Peyer's patch (tissue), 4 donors: Measurements from ENCODE around the gene DOCK9. TPM values are rescaled to one million over a fixed set of nuclear protein-coding genes. Genes with fewer than 3 reads are reported as not detected.

Experiments
- DNase-seq, 3 donors: peaks; one replicate each; pipeline ENCODE4 v3.0.0-alpha.2; 2017 to 2019
- H3K27ac ChIP-seq, 4 donors: fragments of 200-600 bp; sonication (generic); one replicate each; pipeline ENCODE4 v1.5.1; 2016 to 2019
- H3K27me3 ChIP-seq, 2 donors: fragments of 200-600 bp; sonication (generic); one replicate each; pipeline ENCODE4 v1.5.1; 2019
- H3K36me3 ChIP-seq, 3 donors: fragments of 200-600 bp; sonication (generic); one replicate each; pipeline ENCODE4 v1.5.1; 2016 to 2019
- H3K4me1 ChIP-seq, 4 donors: fragments of 200-600 bp; sonication (generic); one replicate each; pipeline ENCODE4 v1.5.1; 2016 to 2019
- H3K4me3 ChIP-seq, 4 donors: fragments of 200-600 bp; sonication (generic); 1 replicate in 3 of 4; 2 replicates in 1 of 4; pipeline ENCODE4 v1.5.1; 2016 to 2019; ENCODE audit warnings: mild to moderate bottlenecking in 1 of 4
- H3K9me3 ChIP-seq, 4 donors: fragments of 200-600 bp; sonication (generic); one replicate each; pipeline ENCODE4 v1.5.1; 2016 to 2019; ENCODE audit warnings: mild to moderate bottlenecking in 1 of 4
- POLR2A ChIP-seq, 2 donors: fragments of 450-650 bp; IDR thresholded peaks; one replicate each; pipeline ENCODE4 v1.5.1; 2017; ENCODE audit warnings: antibody characterized with exemption in 2 of 2, mild to moderate bottlenecking in 2 of 2, moderate library complexity in 2 of 2
- total RNA-seq, 4 donors: library from RNA; depleted of rRNA; stranded (reverse); fragments of >200 nt; gene quantifications; one replicate each; pipeline ENCODE4 v1.1.0, GENCODE V29; 2016
- TF ChIP-seq, protein P1 (sequence below), 6 experiments: fragments of 450-650 bp in 4 of 6; fragments of 200-600 bp in 2 of 6; sonication (generic) in 1 of 6; IDR thresholded peaks; one replicate each; pipeline ENCODE4 v1.5.1; 2017 to 2019; ENCODE audit warnings: antibody characterized with exemption in 6 of 6, mild to moderate bottlenecking in 3 of 6, moderate library complexity in 1 of 6

The DOCK9 gene
- total RNA-seq, 4 donors from 2014 or later, result 52.5 to 166 (median 54.2) TPM

DNA sequence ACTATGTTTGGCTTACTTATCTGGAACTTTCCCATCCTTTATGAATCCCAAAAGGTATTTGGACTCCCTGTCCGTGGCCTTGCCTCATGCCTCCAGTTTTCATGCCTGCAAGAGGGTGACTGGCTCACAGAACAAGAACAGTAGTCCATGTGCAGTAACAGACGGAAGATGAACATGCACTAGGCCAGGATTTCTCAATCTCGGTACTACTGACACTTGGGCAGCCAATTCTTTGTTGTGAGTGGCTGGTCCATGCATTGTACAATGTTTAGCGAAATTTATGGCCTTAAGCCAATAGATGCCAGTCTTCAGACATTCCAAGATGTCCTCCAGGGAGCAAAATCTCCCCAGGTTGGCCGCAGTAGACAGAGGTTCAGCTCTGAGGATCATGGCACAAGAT, 61.9 kb downstream of the DOCK9 start:
- no peaks in the 10 kb centered on the region for H3K27me3 ChIP-seq
- H3K27ac ChIP-seq, result no peak overlapping the region
- no peaks in the 10 kb centered on the region for H3K4me1 ChIP-seq
- no peaks in the 10 kb centered on the region for H3K9me3 ChIP-seq
- no peaks in the 10 kb centered on the region for H3K36me3 ChIP-seq
- no peak for DNase-seq
- H3K4me3 ChIP-seq, result no peak overlapping the region
- TF ChIP-seq POLR2A (IDR thresholded peaks at IDR 0.05), result no peak
- TF ChIP-seq, protein P1, sequence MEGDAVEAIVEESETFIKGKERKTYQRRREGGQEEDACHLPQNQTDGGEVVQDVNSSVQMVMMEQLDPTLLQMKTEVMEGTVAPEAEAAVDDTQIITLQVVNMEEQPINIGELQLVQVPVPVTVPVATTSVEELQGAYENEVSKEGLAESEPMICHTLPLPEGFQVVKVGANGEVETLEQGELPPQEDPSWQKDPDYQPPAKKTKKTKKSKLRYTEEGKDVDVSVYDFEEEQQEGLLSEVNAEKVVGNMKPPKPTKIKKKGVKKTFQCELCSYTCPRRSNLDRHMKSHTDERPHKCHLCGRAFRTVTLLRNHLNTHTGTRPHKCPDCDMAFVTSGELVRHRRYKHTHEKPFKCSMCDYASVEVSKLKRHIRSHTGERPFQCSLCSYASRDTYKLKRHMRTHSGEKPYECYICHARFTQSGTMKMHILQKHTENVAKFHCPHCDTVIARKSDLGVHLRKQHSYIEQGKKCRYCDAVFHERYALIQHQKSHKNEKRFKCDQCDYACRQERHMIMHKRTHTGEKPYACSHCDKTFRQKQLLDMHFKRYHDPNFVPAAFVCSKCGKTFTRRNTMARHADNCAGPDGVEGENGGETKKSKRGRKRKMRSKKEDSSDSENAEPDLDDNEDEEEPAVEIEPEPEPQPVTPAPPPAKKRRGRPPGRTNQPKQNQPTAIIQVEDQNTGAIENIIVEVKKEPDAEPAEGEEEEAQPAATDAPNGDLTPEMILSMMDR (IDR thresholded peaks at IDR 0.05), result no peak

GRCh38 chr13:98915563-98915962, 62.3 kb downstream of the DOCK9 start:
- TF ChIP-seq, protein P1 (IDR thresholded peaks at IDR 0.05), result no peak
- TF ChIP-seq POLR2A (IDR thresholded peaks at IDR 0.05), result no peak
- no peak for DNase-seq
- Histone ChIP-seq H3K36me3 (no peaks in the 10 kb centered on the region), H3K4me1 (no peaks in the 10 kb centered on the region), H3K27me3 (no peaks in the 10 kb centered on the region), H3K27ac (no peak overlapping the region), H3K4me3 (no peak overlapping the region), H3K9me3 (no peaks in the 10 kb centered on the region)

GRCh38 chr13:98913741-98914140, 64.1 kb downstream of the DOCK9 start:
- H3K36me3 ChIP-seq, result no peaks in the 10 kb centered on the region
- H3K27ac ChIP-seq, result no peak overlapping the region
- H3K4me1 ChIP-seq, result no peaks in the 10 kb centered on the region
- no peaks in the 10 kb centered on the region for H3K9me3 ChIP-seq
- no peak for DNase-seq
- no peaks in the 10 kb centered on the region for H3K27me3 ChIP-seq
- H3K4me3 ChIP-seq, result no peak overlapping the region
- TF ChIP-seq POLR2A (IDR thresholded peaks at IDR 0.05), result no peak
- TF ChIP-seq, protein P1 (IDR thresholded peaks at IDR 0.05), result no peak

- DNase-seq, result no peak
- no peak overlapping the region for H3K4me3 ChIP-seq
- H3K27ac ChIP-seq, result no peak overlapping the region
- no peaks in the 10 kb centered on the region for H3K9me3 ChIP-seq
- H3K4me1 ChIP-seq, result no peaks in the 10 kb centered on the region
- TF ChIP-seq, protein P1 (IDR thresholded peaks at IDR 0.05), result no peak
- no peak for TF ChIP-seq POLR2A (IDR thresholded peaks at IDR 0.05)
- H3K27me3 ChIP-seq, result no peaks in the 10 kb centered on the region
- no peaks in the 10 kb centered on the region for H3K36me3 ChIP-seq
Observed at GRCh38 chr13:98912846-98913245, 65.0 kb downstream of the DOCK9 start.

- no peak for TF ChIP-seq POLR2A (IDR thresholded peaks at IDR 0.05)
- TF ChIP-seq, protein P1 (IDR thresholded peaks at IDR 0.05), result no peak
- H3K36me3 ChIP-seq, result no peaks in the 10 kb centered on the region
- H3K27ac ChIP-seq, result peak overlapping the region in 1 of 4 donors; percentile 60
- H3K4me1 ChIP-seq, result no peaks in the 10 kb centered on the region
- H3K4me3 ChIP-seq, result no peak overlapping the region
- no peak for DNase-seq
- no peaks in the 10 kb centered on the region for H3K27me3 ChIP-seq
- H3K9me3 ChIP-seq, result no peaks in the 10 kb centered on the region
Observed at GRCh38 chr13:98910501-98910951, 67.3 kb downstream of the DOCK9 start.

- no peak for DNase-seq
- H3K27me3 ChIP-seq, result no peaks in the 10 kb centered on the region
- H3K36me3 ChIP-seq, result no peaks in the 10 kb centered on the region
- no peaks in the 10 kb centered on the region for H3K9me3 ChIP-seq
- H3K27ac ChIP-seq, result no peak overlapping the region
- H3K4me1 ChIP-seq, result no peaks in the 10 kb centered on the region
- TF ChIP-seq, protein P1 (IDR thresholded peaks at IDR 0.05), result no peak
- TF ChIP-seq POLR2A (IDR thresholded peaks at IDR 0.05), result no peak
- no peak overlapping the region for H3K4me3 ChIP-seq
Observed at GRCh38 chr13:98909016-98909415, 68.8 kb downstream of the DOCK9 start.
